K562 (cell line): ENCODE measurements around the gene WWP2. TPM values are rescaled to one million over a fixed set of nuclear protein-coding genes. Genes with fewer than 3 reads are reported as not detected.
"Not testable (repeated sequence)": the region's sequence is repeated elsewhere in the genome, so short reads cannot be mapped to it uniquely, and the experiment has no call there.

Experiments used
- ATAC-seq: fragments of 200-7000 bp; cut with Tn5 transposase; 3 replicates; pipeline ENCODE4 v1.9.1; 2020; ENCODE audit warnings: moderate library complexity
- BruUV-seq: library from RNA; stranded (reverse); fragments of 400-500 nt; replicated peaks from 2 replicates; lab custom pipeline; 2021; lab: Mats Ljungman, UMichigan
- CTCF ChIA-PET: fragments of 300-600 bp; formaldehyde crosslinking; extraction: SDS; loops from one replicate; lab custom pipeline; 2021; ENCODE audit warnings: low intra/inter-chr PET ratio; lab: Yijun Ruan, JAX
- POLR2A ChIA-PET: fragments of 300-600, 350-650 bp; sonication (Branson Sonifier 250); formaldehyde crosslinking; extraction: SDS; loops from one replicate; lab custom pipeline; 2021; ENCODE audit warnings: antibody characterized with exemption, inconsistent platforms; lab: Yijun Ruan, JAX
- DNase-seq, 4 experiments: peaks; one replicate each; pipeline versions ENCODE4 v3.0.0 to v3.0.0-alpha.2; 2011 to 2018; ENCODE audit warnings: low spot score in 3 of 4, mixed read lengths in 3 of 4; ENCODE audit errors: extremely low read depth in 1 of 4
- FAIRE-seq: peaks from 2 replicates; lab custom pipeline; 2011; peaks lifted over from hg19 to GRCh38; lab: Jason Lieb, UNC
- H2AFZ ChIP-seq: 2 replicates; pipeline ENCODE4 v1.6.0; 2011; ENCODE audit warnings: low read depth, low read length, control low read depth, inconsistent platforms
- H3K27ac ChIP-seq: fragments of 200-600 bp; 3 replicates; pipeline ENCODE4 v1.8.0; 2011; ENCODE audit warnings: low read depth, mild to moderate bottlenecking, control low read depth, inconsistent platforms, low read length, moderate library complexity, mixed read lengths; ENCODE audit errors: extremely low read depth
- H3K27me3 ChIP-seq, 2 experiments: fragments of 300-600 bp in 1 of 2; 2 replicates in 1 of 2; 3 replicates in 1 of 2; pipeline versions ENCODE4 v1.6.0 to v1.8.0; 2011; ENCODE audit warnings: inconsistent platforms in 2 of 2, low read length in 2 of 2, mild to moderate bottlenecking in 1 of 2, mixed read lengths in 1 of 2, moderate library complexity in 1 of 2; ENCODE audit not compliant: control insufficient read depth in 2 of 2, insufficient read depth in 2 of 2
- H3K36me3 ChIP-seq: fragments of 300-600 bp; 3 replicates; pipeline ENCODE4 v1.8.0; 2011; ENCODE audit warnings: mild to moderate bottlenecking, low read length, inconsistent platforms; ENCODE audit not compliant: control insufficient read depth, insufficient read depth
- H3K4me1 ChIP-seq, 2 experiments: fragments of 200-600 bp in 1 of 2; replicated peaks in 1 of 2; 2 replicates in 1 of 2; 3 replicates in 1 of 2; pipeline versions ENCODE4 v1.5.1 to v1.8.0; 2011; ENCODE audit warnings: inconsistent platforms in 2 of 2, low read length in 2 of 2, mild to moderate bottlenecking in 1 of 2, mixed read lengths in 1 of 2, moderate library complexity in 1 of 2; ENCODE audit not compliant: control insufficient read depth in 2 of 2, insufficient read depth in 2 of 2
- H3K4me2 ChIP-seq: 2 replicates; pipeline ENCODE4 v1.6.1; 2011; ENCODE audit warnings: low read length, control low read depth, inconsistent platforms, mixed read lengths; ENCODE audit not compliant: insufficient read depth
- H3K4me3 ChIP-seq: fragments of 200-600 bp; sonication (generic), shearing (Covaris generic); 2 replicates; pipeline ENCODE4 v1.5.1; 2016; ENCODE audit warnings: control low read depth, inconsistent platforms
- H3K79me2 ChIP-seq: fragments of 200-600 bp; 3 replicates; pipeline ENCODE4 v1.8.0; 2011; ENCODE audit warnings: low read length, inconsistent platforms; ENCODE audit not compliant: control insufficient read depth, insufficient read depth
- H3K9ac ChIP-seq, 2 experiments: 2 replicates each; pipeline versions ENCODE4 v1.6.0 to v1.6.1; 2011; ENCODE audit warnings: low read depth in 2 of 2, low read length in 2 of 2, control low read depth in 1 of 2, inconsistent platforms in 1 of 2, mild to moderate bottlenecking in 1 of 2, mixed read lengths in 1 of 2; ENCODE audit not compliant: insufficient read depth in 1 of 2
- H3K9me1 ChIP-seq: one replicate; pipeline ENCODE4 v1.6.0; 2011; ENCODE audit warnings: inconsistent platforms, mild to moderate bottlenecking, low read length, moderate library complexity; ENCODE audit not compliant: control insufficient read depth, insufficient read depth
- H3K9me3 ChIP-seq: replicated peaks from 2 replicates; pipeline ENCODE4 v1.5.1; 2011; ENCODE audit warnings: low read depth, low read length, inconsistent platforms; ENCODE audit not compliant: control insufficient read depth, insufficient read depth
- H4K20me1 ChIP-seq: replicated peaks from 2 replicates; pipeline ENCODE4 v1.6.1; 2011; ENCODE audit warnings: low read length, inconsistent platforms, mixed read lengths; ENCODE audit not compliant: control insufficient read depth, insufficient read depth
- RBM25 ChIP-seq: fragments of 200-400 bp; formaldehyde crosslinking; IDR thresholded peaks from 2 replicates; pipeline ENCODE4 v1.6.1; 2018; ENCODE audit warnings: low read length, low read depth, moderate library complexity; ENCODE audit not compliant: severe bottlenecking
- ZNF121 ChIP-seq: sonication (generic); formaldehyde crosslinking; conservative IDR thresholded peaks from 2 replicates; pipeline ENCODE4 v1.8.0; 2022; ENCODE audit warnings: missing genetic modification reagents
- WGBS: fragments of 100-300 bp; shearing (Covaris generic); methylation state at CpG from one replicate; pipeline ENCODE4 v1.1.6; 2016; ENCODE audit warnings: low coverage, mixed read lengths; ENCODE audit not compliant: insufficient coverage; ENCODE audit errors: missing lambda C conversion rate; 5-methylcytosine and 5-hydroxymethylcytosine counted together
- in situ Hi-C: fragments of 300-500 bp; cut with MboI; formaldehyde crosslinking; loops from 4 replicates; pipeline ENCODE4 v1.15.0; 2018; ENCODE audit warnings: inconsistent platforms, mixed read lengths
- intact Hi-C: fragments of 100-400 bp; cut with micrococcal nuclease; formaldehyde crosslinking; loops from 2 replicates; pipeline ENCODE4 v1.14.2; 2022
- polyA plus RNA-seq, 8 experiments: library from polyadenylated mRNA; depleted of rRNA in 4 of 8; stranded (reverse) in 5 of 8; unstranded in 3 of 8; fragments of >200 nt; fragmentation: Nextera tagmentation in 2 of 8; fragmentation: Illumina TruSeq in 1 of 8; extraction: Ambion mirVana in 2 of 8; extraction: Trizol in 1 of 8; gene quantifications; 2 replicates each; pipeline versions ENCODE4 v1.2.1 to v1.2.3, GENCODE V29; 2011 to 2014; ENCODE audit warnings: inconsistent platforms in 1 of 8, missing spikeins in 1 of 8
- total RNA-seq, 7 experiments: library from RNA; depleted of rRNA in 6 of 7; stranded (reverse); fragments of >200 nt in 6 of 7; fragmentation: Illumina TruSeq in 2 of 7; extraction: Trizol in 2 of 7; gene quantifications; 2 replicates each; pipeline versions ENCODE4 v1.2.1 to v1.2.3, GENCODE V29; 2011 to 2021; ENCODE audit warnings: low replicate concordance in 1 of 7

Gene WWP2
- total and polyA plus RNA-seq, 9 of the 15 experiments (the other 6 are each of a cell fraction or from before 2014, with no cell fraction given), result 1.9 to 34.4 (median 14.6) TPM

GRCh38 chr16:69729030-69729429, 33.1 kb upstream of the WWP2 start:
- H3K36me3 ChIP-seq, H3K9me3 ChIP-seq, intact Hi-C loops, H3K4me3 ChIP-seq, DNase-seq, CTCF ChIA-PET, ATAC-seq, in situ Hi-C loops, H3K27me3 ChIP-seq: not testable (repeated sequence)
- POLR2A ChIA-PET, result interaction anchor here (1.0 to 8.6 kb wide), 5 partner anchors 8 to 21 kb away, joined by 3 to 66 read pairs (median 3); no protein-coding TSS in a partner anchor
- Histone ChIP-seq H2AFZ (peak overlapping the region; percentile 72; the same call in 1 of the 2 replicates), H3K4me1 (peaks cover 19 to 27% of the 10 kb centered on the region in 2 experiments; a peak in 4 of 5 replicates), H3K9ac (peak overlapping the region in 1 of 2 experiments; percentile 89; a peak in 1 of 4 replicates)
- WGBS, result 73% methylated on average over 4 of the region's 4 CpGs
- TF ChIP-seq ZNF121, result 0 out of 2 replicates have a peak, but pooled peaks have one; percentile 36
- TF ChIP-seq, all 486 proteins: peak for 1; not testable (repeated sequence) for 485
- H4K20me1 ChIP-seq, BruUV-seq, H3K27ac ChIP-seq, FAIRE-seq, H3K9me1 ChIP-seq: not testable (repeated sequence)
- Histone ChIP-seq H3K79me2 (peaks cover 40% of the 10 kb centered on the region), H3K4me2 (peak overlapping the region; percentile 99; the same call in 1 of the 2 replicates)

GRCh38 chr16:69731280-69731679, 30.9 kb upstream of the WWP2 start:
- CTCF ChIA-PET, result not testable (repeated sequence)

More at GRCh38 chr16:69731280-69731679, 30.9 kb upstream of the WWP2 start:
- BruUV-seq, H3K9ac ChIP-seq, H3K36me3 ChIP-seq, H3K27me3 ChIP-seq, H2AFZ ChIP-seq, FAIRE-seq, H3K27ac ChIP-seq, ATAC-seq, intact Hi-C loops, H3K9me3 ChIP-seq, in situ Hi-C loops, H3K9me1 ChIP-seq, DNase-seq, H4K20me1 ChIP-seq, H3K4me2 ChIP-seq, H3K4me3 ChIP-seq: not testable (repeated sequence)
- WGBS, result 80% methylated on average over 5 of the region's 5 CpGs
- TF ChIP-seq ZNF121 (peak; percentile 77; the same call in 1 of the 2 replicates), RBM25 (peak; percentile 18)
- POLR2A ChIA-PET, result interaction anchor here (0.7 kb wide), 1 partner anchor 9 kb away, joined by 4 read pairs; no protein-coding TSS in a partner anchor
- peaks cover 9 to 19% of the 10 kb centered on the region in 2 experiments; a peak in 4 of 5 replicates for H3K4me1 ChIP-seq
- H3K79me2 ChIP-seq, result peaks cover 23% of the 10 kb centered on the region
